ENCODE data around the gene LCN2.

- TF ChIP-seq GATA2 (IDR thresholded peaks at IDR 0.05; ENCODE audit: low read depth, low read length), result no peak
- no peak for TF ChIP-seq GATA3 (IDR thresholded peaks at IDR 0.05; ENCODE audit: low read depth, low read length)
These were observed 23.5 kb upstream of the LCN2 start for GRCh38 chr9:128125580-128126354.

Measured in SH-SY5Y (cell line).